ENCODE results near the gene COL18A1. TPM values are rescaled to one million over a fixed set of nuclear protein-coding genes. Genes with fewer than 3 reads are reported as not detected.
A peak's percentile ranks its signal among the peaks of the same experiment; 100 is the strongest.

COL18A1 gene
- polyA plus RNA-seq, 3 donors = 0.80 to 4.1 (median 1.1) TPM

GRCh38 chr21:45445369-45445768 is 40.4 kb downstream of the COL18A1 start:
- Histone ChIP-seq H3K27me3 (ENCODE audit: control insufficient read depth in 2 of 2, insufficient read depth in 2 of 2, low read length in 2 of 2) (no peaks in the 10 kb centered on the region), H4K20me1 (ENCODE audit: insufficient read depth, low read length) (no peaks in the 10 kb centered on the region), H3K36me3 (replicated peaks in 1 of 2; ENCODE audit: control insufficient read depth in 1 of 2, insufficient read depth in 2 of 2, low read length in 2 of 2) (no peaks in the 10 kb centered on the region), H3K9ac (ENCODE audit: insufficient read depth, low read length, poor library complexity, severe bottlenecking) (no peak overlapping the region), H3K27ac (ENCODE audit: low read depth in 1 of 2, low read length in 2 of 2) (no peak overlapping the region), H3K4me1 (ENCODE audit: control insufficient read depth in 1 of 2, insufficient read depth in 2 of 2, low read length in 2 of 2) (no peaks in the 10 kb centered on the region), H3K9me3 (replicated peaks in 1 of 2; ENCODE audit: control insufficient read depth in 1 of 2, insufficient read depth in 1 of 2, low read length in 2 of 2) (peaks cover 0 to 3% of the 10 kb centered on the region in 2 donors), H3K4me2 (replicated peaks; ENCODE audit: extremely low read depth, low read length, poor library complexity, severe bottlenecking) (no peak overlapping the region), H3K79me2 (ENCODE audit: insufficient read depth, low read length) (no peaks in the 10 kb centered on the region), H3K4me3 (replicated peaks in 1 of 3; ENCODE audit: low read depth in 2 of 3, low read length in 3 of 3) (no peak overlapping the region), H2AFZ (ENCODE audit: insufficient read depth, low read depth, low read length, poor library complexity, severe bottlenecking) (no peak overlapping the region)
- peaks cover 6 to 10% (median 8%) of the 10 kb centered on the region in 3 donors for H3K27me3 Mint-ChIP-seq (ENCODE audit: low read depth in 3 of 3)
- 90% methylated on average over 7 of the region's 9 CpGs for WGBS (ENCODE audit: insufficient coverage)
- DNase-seq = no peak
- peak overlapping the region in 1 of 7 donors; percentile 16 for H3K27ac Mint-ChIP-seq
- no peak overlapping the region for H3K4me3 Mint-ChIP-seq
- intact Hi-C loops (cut with micrococcal nuclease) = no loop called here
- no peaks in the 10 kb centered on the region for H3K36me3 Mint-ChIP-seq
- H3K9me3 Mint-ChIP-seq = peaks cover 2 to 19% (median 7%) of the 10 kb centered on the region in 7 donors
- no peaks in the 10 kb centered on the region for H3K4me1 Mint-ChIP-seq
- no peak for TF ChIP-seq CTCF (IDR thresholded peaks at IDR 0.05)

- peaks cover 4 to 6% of the 10 kb centered on the region in 2 donors for H3K9me3 ChIP-seq (replicated peaks in 1 of 2; ENCODE audit: control insufficient read depth in 1 of 2, insufficient read depth in 1 of 2, low read length in 2 of 2)
- H3K4me3 Mint-ChIP-seq = no peak overlapping the region
These were observed 42.9 kb downstream of the COL18A1 start for GRCh38 chr21:45447821-45448220.

More at GRCh38 chr21:45447821-45448220, 42.9 kb downstream of the COL18A1 start:
- Histone ChIP-seq H3K36me3 (replicated peaks in 1 of 2; ENCODE audit: control insufficient read depth in 1 of 2, insufficient read depth in 2 of 2, low read length in 2 of 2) (no peaks in the 10 kb centered on the region), H3K27me3 (ENCODE audit: control insufficient read depth in 2 of 2, insufficient read depth in 2 of 2, low read length in 2 of 2) (no peaks in the 10 kb centered on the region), H3K79me2 (ENCODE audit: insufficient read depth, low read length) (no peaks in the 10 kb centered on the region), H3K27ac (ENCODE audit: low read depth in 1 of 2, low read length in 2 of 2) (no peak overlapping the region), H3K4me1 (ENCODE audit: control insufficient read depth in 1 of 2, insufficient read depth in 2 of 2, low read length in 2 of 2) (no peaks in the 10 kb centered on the region), H3K9ac (ENCODE audit: insufficient read depth, low read length, poor library complexity, severe bottlenecking) (no peak overlapping the region), H3K4me3 (replicated peaks in 1 of 3; ENCODE audit: low read depth in 2 of 3, low read length in 3 of 3) (no peak overlapping the region), H2AFZ (ENCODE audit: insufficient read depth, low read depth, low read length, poor library complexity, severe bottlenecking) (no peak overlapping the region), H3K4me2 (replicated peaks; ENCODE audit: extremely low read depth, low read length, poor library complexity, severe bottlenecking) (no peak overlapping the region), H4K20me1 (ENCODE audit: insufficient read depth, low read length) (no peaks in the 10 kb centered on the region)
- WGBS (ENCODE audit: insufficient coverage) = 93% methylated on average over 7 of the region's 8 CpGs
- Mint-ChIP-seq H3K27me3 (ENCODE audit: low read depth in 3 of 3) (peaks cover 5 to 8% (median 7%) of the 10 kb centered on the region in 3 donors), H3K27ac (peak overlapping the region in 1 of 7 donors; percentile 16), H3K36me3 (no peaks in the 10 kb centered on the region), H3K4me1 (no peaks in the 10 kb centered on the region), H3K9me3 (peaks cover 2 to 19% (median 8%) of the 10 kb centered on the region in 7 donors)
- TF ChIP-seq CTCF (IDR thresholded peaks at IDR 0.05) = no peak
- DNase-seq = no peak
- intact Hi-C loops (cut with micrococcal nuclease) = no loop called here

All from CD14-positive monocyte (primary cell).